Neural crest cell (in vitro differentiated cells): Measurements from ENCODE around the gene TRIO. TPM values are rescaled to one million over a fixed set of nuclear protein-coding genes. Genes with fewer than 3 reads are reported as not detected.

Experiments used
- DNase-seq: peaks from one replicate; pipeline ENCODE4 v3.0.0; 2021; ENCODE audit warnings: low read depth, mixed read lengths, low spot score
- H3K27ac Mint-ChIP-seq: one replicate; pipeline ENCODE4 v1.8.0; 2021; ENCODE audit warnings: mild to moderate bottlenecking, mixed read lengths; ENCODE audit not compliant: unreplicated experiment
- H3K27me3 Mint-ChIP-seq: 2 replicates; pipeline ENCODE4 v1.8.0; 2021; ENCODE audit warnings: low read depth, mild to moderate bottlenecking, mixed read lengths
- H3K36me3 Mint-ChIP-seq: 2 replicates; pipeline ENCODE4 v1.8.0; 2021; ENCODE audit warnings: low read depth, mild to moderate bottlenecking, mixed read lengths
- H3K4me1 Mint-ChIP-seq: 2 replicates; pipeline ENCODE4 v1.8.0; 2021; ENCODE audit warnings: mixed read lengths
- H3K4me3 Mint-ChIP-seq: one replicate; pipeline ENCODE4 v1.8.0; 2021; ENCODE audit warnings: mild to moderate bottlenecking, mixed read lengths
- H3K9me3 Mint-ChIP-seq: 2 replicates; pipeline ENCODE4 v1.8.0; 2021; ENCODE audit warnings: mixed read lengths
- CTCF ChIP-seq: fragments of 200-600 bp; sonication (generic); conservative IDR thresholded peaks from 2 replicates; pipeline ENCODE4 v1.5.0; 2021; ENCODE audit warnings: antibody characterized with exemption, mild to moderate bottlenecking
- total RNA-seq: library from RNA; stranded (reverse); gene quantifications from 2 replicates; pipeline ENCODE4 v1.2.1, GENCODE V29; 2021

The TRIO gene
- total RNA-seq, 1 donor from 2014 or later, result 134 TPM

- Mint-ChIP-seq H3K27me3 (no peaks in the 10 kb centered on the region), H3K27ac (no peak overlapping the region), H3K36me3 (no peaks in the 10 kb centered on the region), H3K4me1 (peaks cover 60% of the 10 kb centered on the region), H3K9me3 (no peaks in the 10 kb centered on the region), H3K4me3 (no peak overlapping the region)
- no peak for DNase-seq
- TF ChIP-seq CTCF, result no peak
Observed at GRCh38 chr5:14269395-14269794, 126.3 kb downstream of the TRIO start.

GRCh38 chr5:14270209-14270702 is 127.1 kb downstream of the TRIO start:
- no peaks in the 10 kb centered on the region for H3K27me3 Mint-ChIP-seq
- peak overlapping the region; percentile 62 for H3K4me3 Mint-ChIP-seq
- H3K4me1 Mint-ChIP-seq, result peaks cover 52% of the 10 kb centered on the region
- H3K9me3 Mint-ChIP-seq, result no peaks in the 10 kb centered on the region
- peak; percentile 29 for DNase-seq
- TF ChIP-seq CTCF, result peak; percentile 82
- H3K27ac Mint-ChIP-seq, result no peak overlapping the region
- no peaks in the 10 kb centered on the region for H3K36me3 Mint-ChIP-seq

- H3K9me3 Mint-ChIP-seq, result no peaks in the 10 kb centered on the region
- TF ChIP-seq CTCF, result no peak
- no peaks in the 10 kb centered on the region for H3K27me3 Mint-ChIP-seq
- H3K4me3 Mint-ChIP-seq, result no peak overlapping the region
- DNase-seq, result no peak
- no peak overlapping the region for H3K27ac Mint-ChIP-seq
- H3K36me3 Mint-ChIP-seq, result peaks cover 2% of the 10 kb centered on the region
- peaks cover 48% of the 10 kb centered on the region for H3K4me1 Mint-ChIP-seq
Observed at GRCh38 chr5:14272548-14273205, 129.5 kb downstream of the TRIO start.

GRCh38 chr5:14273207-14273767 is 130.1 kb downstream of the TRIO start:
- H3K4me1 Mint-ChIP-seq, result peaks cover 47% of the 10 kb centered on the region
- H3K36me3 Mint-ChIP-seq, result peaks cover 2% of the 10 kb centered on the region
- TF ChIP-seq CTCF, result no peak
- H3K9me3 Mint-ChIP-seq, result no peaks in the 10 kb centered on the region
- no peak for DNase-seq
- H3K27ac Mint-ChIP-seq, result no peak overlapping the region
- no peak overlapping the region for H3K4me3 Mint-ChIP-seq
- no peaks in the 10 kb centered on the region for H3K27me3 Mint-ChIP-seq

GRCh38 chr5:14276380-14276779 is 133.2 kb downstream of the TRIO start:
- H3K36me3 Mint-ChIP-seq, result peaks cover 2% of the 10 kb centered on the region
- TF ChIP-seq CTCF, result no peak
- peaks cover 20% of the 10 kb centered on the region for H3K4me1 Mint-ChIP-seq
- no peaks in the 10 kb centered on the region for H3K27me3 Mint-ChIP-seq
- no peak overlapping the region for H3K27ac Mint-ChIP-seq
- DNase-seq, result no peak
- no peak overlapping the region for H3K4me3 Mint-ChIP-seq
- H3K9me3 Mint-ChIP-seq, result no peaks in the 10 kb centered on the region
